Bronchial epithelial cell (primary cell): Measurements from ENCODE around the gene MBLAC1. TPM values are rescaled to one million over a fixed set of nuclear protein-coding genes. Genes with fewer than 3 reads are reported as not detected.
A peak's percentile ranks its signal among the peaks of the same experiment; 100 is the strongest.
"Not testable (repeated sequence)": the region's sequence is repeated elsewhere in the genome, so short reads cannot be mapped to it uniquely, and the experiment has no call there.

Experiments used
- DNase-seq: peaks from one replicate; pipeline ENCODE4 v3.0.0-alpha.2; 2010; ENCODE audit warnings: low read depth
- FAIRE-seq: peaks from 2 replicates; lab custom pipeline; 2011; peaks lifted over from hg19 to GRCh38; lab: Jason Lieb, UNC
- H3K27me3 ChIP-seq: 2 replicates; pipeline ENCODE4 v1.5.1; 2011; ENCODE audit warnings: low read length; ENCODE audit not compliant: control insufficient read depth, insufficient read depth
- H3K36me3 ChIP-seq: 2 replicates; pipeline ENCODE4 v1.5.1; 2011; ENCODE audit warnings: low read length; ENCODE audit not compliant: control insufficient read depth, insufficient read depth
- H3K4me3 ChIP-seq: 2 replicates; pipeline ENCODE4 v1.5.1; 2011; ENCODE audit warnings: mild to moderate bottlenecking, low read depth, low read length, control low read depth
- total RNA-seq: library from RNA; depleted of rRNA; stranded (reverse); fragments of >200 nt; gene quantifications from 2 replicates; pipeline ENCODE4 v1.2.1, GENCODE V29; 2014
- TF ChIP-seq, protein P1 (sequence below): IDR thresholded peaks from 2 replicates; pipeline ENCODE4 v1.5.1; 2011; ENCODE audit warnings: mild to moderate bottlenecking, moderate library complexity, low read length, control low read depth, inconsistent platforms; ENCODE audit not compliant: insufficient read depth, severe bottlenecking

MBLAC1 gene
- total RNA-seq, 1 donor from 2014 or later, result 1.6 TPM

DNA sequence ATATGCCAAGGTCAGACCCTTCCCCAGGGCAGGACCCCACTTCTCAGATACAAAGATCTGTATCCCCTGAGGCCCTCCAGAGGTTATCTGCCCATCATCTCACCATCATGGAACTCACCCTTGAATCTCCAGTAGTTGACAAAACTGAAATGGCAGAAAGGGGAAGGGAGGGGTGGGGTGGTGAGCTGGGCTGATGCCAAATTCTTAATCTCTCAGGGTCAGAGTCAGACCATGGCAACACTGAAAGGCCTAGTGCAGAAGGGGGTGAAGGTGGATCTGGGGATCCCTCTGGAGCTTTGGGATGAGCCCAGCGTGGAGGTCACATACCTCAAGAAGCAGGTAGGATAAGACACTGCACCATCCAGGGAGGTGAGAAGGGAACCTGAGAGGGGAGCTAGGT is 4.2 kb upstream of the MBLAC1 start:
- Histone ChIP-seq H3K36me3 (no peaks in the 10 kb centered on the region), H3K27me3 (no peaks in the 10 kb centered on the region), H3K4me3 (no peak overlapping the region)
- FAIRE-seq (no peak), DNase-seq (no peak)
- TF ChIP-seq, protein P1, sequence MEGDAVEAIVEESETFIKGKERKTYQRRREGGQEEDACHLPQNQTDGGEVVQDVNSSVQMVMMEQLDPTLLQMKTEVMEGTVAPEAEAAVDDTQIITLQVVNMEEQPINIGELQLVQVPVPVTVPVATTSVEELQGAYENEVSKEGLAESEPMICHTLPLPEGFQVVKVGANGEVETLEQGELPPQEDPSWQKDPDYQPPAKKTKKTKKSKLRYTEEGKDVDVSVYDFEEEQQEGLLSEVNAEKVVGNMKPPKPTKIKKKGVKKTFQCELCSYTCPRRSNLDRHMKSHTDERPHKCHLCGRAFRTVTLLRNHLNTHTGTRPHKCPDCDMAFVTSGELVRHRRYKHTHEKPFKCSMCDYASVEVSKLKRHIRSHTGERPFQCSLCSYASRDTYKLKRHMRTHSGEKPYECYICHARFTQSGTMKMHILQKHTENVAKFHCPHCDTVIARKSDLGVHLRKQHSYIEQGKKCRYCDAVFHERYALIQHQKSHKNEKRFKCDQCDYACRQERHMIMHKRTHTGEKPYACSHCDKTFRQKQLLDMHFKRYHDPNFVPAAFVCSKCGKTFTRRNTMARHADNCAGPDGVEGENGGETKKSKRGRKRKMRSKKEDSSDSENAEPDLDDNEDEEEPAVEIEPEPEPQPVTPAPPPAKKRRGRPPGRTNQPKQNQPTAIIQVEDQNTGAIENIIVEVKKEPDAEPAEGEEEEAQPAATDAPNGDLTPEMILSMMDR, result no peak

DNA sequence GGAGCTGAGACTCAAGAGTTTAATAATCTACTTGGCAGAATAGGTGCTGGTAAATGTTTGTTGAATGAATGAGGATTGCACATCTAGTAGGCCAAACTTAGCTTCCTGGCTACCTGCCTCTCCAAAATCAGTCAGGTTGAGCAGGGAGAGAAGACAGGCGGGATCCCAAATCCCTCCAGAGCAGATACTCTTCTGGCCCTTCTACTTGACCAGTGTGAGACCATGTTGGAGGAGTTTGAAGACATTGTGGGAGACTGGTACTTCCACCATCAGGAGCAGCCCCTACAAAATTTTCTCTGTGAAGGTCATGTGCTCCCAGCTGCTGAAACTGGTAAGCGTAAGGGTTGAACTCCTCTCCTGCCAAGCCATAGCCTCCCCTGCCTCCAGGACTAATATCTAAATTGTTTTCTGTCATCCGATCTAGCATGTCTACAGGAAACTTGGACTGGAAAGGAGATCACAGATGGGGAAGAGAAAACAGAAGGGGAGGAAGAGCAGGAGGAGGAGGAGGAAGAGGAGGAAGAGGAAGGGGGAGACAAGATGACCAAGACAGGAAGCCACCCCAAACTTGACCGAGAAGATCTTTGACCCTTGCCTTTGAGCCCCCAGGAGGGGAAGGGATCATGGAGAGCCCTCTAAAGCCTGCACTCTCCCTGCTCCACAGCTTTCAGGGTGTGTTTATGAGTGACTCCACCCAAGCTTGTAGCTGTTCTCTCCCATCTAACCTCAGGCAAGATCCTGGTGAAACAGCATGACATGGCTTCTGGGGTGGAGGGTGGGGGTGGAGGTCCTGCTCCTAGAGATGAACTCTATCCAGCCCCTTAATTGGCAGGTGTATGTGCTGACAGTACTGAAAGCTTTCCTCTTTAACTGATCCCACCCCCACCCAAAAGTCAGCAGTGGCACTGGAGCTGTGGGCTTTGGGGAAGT is 2.2 kb upstream of the MBLAC1 start:
- TF ChIP-seq, protein P1, result no peak
- Histone ChIP-seq H3K27me3 (no peaks in the 10 kb centered on the region), H3K36me3 (no peaks in the 10 kb centered on the region), H3K4me3 (no peak overlapping the region)
- no peak for FAIRE-seq
- no peak for DNase-seq

DNA sequence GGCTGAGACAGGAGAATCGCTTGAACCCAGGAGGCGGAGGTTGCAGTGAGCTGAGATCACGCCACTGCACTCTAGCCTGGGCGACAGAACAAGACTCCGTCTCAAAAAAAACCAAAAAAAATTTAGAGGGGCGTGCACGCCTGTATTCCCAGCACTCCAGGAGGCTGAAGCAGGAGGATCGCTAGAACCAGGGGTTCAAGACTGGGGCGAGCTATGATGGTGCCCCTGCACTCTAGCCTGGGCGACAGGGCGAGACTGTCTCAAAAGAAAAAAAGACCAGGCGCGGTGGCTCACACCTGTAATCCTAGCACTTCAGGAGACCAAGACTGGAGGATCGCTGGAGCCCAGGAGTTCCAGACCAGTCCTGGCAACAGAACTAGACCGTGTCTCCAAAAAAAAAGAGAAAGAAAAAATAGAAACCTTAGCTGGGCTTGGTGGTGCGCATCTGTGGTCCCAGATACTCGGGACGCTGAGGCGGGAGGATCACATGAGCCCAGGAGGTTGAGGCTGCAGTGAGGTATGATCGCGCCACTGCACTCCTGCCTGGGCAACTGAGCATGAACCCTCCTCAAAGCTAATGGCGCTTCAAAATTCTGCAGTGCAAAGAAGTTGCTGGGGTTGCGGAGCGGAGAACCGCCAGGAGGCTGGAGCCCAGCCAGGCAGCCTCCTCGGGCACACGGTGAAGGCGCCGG is 382 bp upstream of the MBLAC1 start:
- DNase-seq (no peak), FAIRE-seq (no peak)
- H3K4me3 ChIP-seq, result peak overlapping the region; percentile 93
- TF ChIP-seq, protein P1, result no peak
- no peaks in the 10 kb centered on the region for H3K27me3 ChIP-seq
- H3K36me3 ChIP-seq, result no peaks in the 10 kb centered on the region

DNA sequence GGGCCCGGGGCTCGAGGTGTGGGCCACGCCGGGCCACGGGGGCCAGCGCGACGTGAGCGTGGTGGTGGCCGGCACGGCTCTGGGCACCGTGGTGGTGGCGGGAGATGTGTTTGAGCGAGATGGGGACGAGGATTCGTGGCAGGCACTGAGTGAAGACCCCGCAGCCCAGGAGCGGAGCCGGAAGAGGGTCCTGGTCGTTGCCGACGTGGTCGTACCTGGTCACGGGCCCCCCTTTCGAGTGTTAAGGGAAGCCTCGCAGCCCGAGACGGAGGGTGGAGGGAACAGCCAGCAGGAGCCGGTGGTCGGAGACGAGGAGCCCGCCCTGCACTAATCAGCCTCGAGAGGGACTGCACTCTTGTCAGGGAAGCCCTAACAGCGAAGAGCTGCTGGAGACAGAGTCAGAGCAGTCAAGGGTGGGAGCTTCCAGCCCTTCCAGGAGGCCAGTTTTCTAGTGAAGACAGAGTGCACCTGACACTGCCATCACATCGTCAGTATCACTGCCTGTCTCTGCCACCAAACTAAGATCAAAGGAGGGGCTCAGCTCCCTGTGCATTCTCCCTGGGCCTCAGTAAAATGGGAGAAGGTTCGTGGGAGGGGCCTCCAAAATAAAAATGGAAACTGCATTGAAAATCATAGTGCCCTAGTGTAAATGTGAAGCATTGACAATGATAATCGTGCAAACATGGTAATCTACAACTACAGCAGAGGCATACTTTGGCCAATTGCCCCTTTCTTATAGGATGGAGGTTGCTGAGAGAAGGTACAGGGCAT is 1.3 kb downstream of the MBLAC1 start:
- Histone ChIP-seq H3K27me3 (no peaks in the 10 kb centered on the region), H3K4me3 (peak overlapping the region; percentile 93), H3K36me3 (no peaks in the 10 kb centered on the region)
- no peak for FAIRE-seq
- DNase-seq, result no peak
- TF ChIP-seq, protein P1, result no peak

DNA sequence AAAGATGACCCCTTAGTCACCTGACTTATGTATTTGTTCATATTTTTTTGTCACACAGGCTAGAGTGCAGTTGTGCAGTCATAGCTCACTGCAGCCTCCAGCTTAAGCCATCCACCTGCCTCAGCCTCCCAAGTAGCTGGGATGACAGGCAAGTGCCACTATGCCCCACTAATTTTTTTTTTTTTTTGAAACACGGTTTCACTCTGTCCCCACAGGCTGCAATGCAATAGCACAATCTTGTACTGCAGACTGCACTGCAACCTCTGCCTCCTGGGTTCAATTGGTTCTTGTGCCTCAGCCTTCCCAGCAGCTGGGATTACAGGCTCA is 1.8 kb downstream of the MBLAC1 start:
- DNase-seq (no peak), FAIRE-seq (no peak)
- no peaks in the 10 kb centered on the region for H3K27me3 ChIP-seq
- TF ChIP-seq, protein P1, result no peak
- no peak overlapping the region for H3K4me3 ChIP-seq
- no peaks in the 10 kb centered on the region for H3K36me3 ChIP-seq

DNA sequence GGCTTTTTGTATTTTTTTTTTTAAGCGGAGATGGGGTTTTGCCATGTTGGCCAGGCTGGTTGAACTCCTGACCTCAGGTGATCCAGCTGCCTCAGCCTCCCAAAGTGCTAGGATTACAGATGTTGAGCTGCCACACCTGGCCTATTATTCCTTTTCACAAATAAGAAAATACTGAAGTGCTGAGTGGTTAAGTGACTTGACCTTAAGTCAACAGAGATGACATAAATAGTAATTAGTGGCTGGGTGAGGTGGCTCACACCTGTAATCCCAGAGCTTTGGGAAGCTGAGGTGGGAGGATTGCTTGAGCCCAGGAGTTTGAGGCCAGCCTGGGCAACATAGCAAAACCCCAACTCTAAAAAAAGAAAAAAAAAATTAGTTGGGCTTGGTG is 3.4 kb downstream of the MBLAC1 start:
- H3K4me3 ChIP-seq, FAIRE-seq, H3K27me3 ChIP-seq, H3K36me3 ChIP-seq: not testable (repeated sequence)
- peak; percentile 70 for DNase-seq
